Astrocyte (in vitro differentiated cells and primary cell): ENCODE results near the gene SLC16A1.

Experiments used
- EZH2 ChIP-seq: IDR thresholded peaks from 2 replicates; pipeline ENCODE4 v1.6.1; 2012; ENCODE audit warnings: mild to moderate bottlenecking, low read length, inconsistent platforms; ENCODE audit not compliant: insufficient read depth
- TF ChIP-seq, protein P1 (sequence below): IDR thresholded peaks from 2 replicates; pipeline ENCODE4 v1.5.1; 2011; ENCODE audit warnings: low read depth, mild to moderate bottlenecking, inconsistent platforms, low read length, moderate library complexity; ENCODE audit not compliant: insufficient read depth

DNA sequence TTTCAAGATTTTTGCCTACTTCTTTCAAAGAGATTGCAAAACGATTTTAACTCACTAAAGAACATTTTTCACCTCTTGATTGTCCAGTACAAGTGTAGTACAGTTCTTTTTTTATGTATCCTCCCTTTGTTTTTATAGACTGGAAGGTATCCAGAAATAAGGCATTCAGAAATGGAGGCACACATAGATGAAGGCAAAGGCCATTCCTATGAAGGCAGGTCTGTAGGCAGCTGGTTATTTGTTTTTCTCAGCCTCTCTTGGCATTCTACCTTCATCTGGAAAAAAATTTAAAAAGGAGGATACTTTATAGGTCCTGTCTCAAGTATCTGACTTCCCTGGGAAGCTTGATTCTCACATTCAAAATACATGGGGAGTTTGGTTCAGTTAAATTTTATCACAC is 18.6 kb upstream of the SLC16A1 start:
- TF ChIP-seq, protein P1, sequence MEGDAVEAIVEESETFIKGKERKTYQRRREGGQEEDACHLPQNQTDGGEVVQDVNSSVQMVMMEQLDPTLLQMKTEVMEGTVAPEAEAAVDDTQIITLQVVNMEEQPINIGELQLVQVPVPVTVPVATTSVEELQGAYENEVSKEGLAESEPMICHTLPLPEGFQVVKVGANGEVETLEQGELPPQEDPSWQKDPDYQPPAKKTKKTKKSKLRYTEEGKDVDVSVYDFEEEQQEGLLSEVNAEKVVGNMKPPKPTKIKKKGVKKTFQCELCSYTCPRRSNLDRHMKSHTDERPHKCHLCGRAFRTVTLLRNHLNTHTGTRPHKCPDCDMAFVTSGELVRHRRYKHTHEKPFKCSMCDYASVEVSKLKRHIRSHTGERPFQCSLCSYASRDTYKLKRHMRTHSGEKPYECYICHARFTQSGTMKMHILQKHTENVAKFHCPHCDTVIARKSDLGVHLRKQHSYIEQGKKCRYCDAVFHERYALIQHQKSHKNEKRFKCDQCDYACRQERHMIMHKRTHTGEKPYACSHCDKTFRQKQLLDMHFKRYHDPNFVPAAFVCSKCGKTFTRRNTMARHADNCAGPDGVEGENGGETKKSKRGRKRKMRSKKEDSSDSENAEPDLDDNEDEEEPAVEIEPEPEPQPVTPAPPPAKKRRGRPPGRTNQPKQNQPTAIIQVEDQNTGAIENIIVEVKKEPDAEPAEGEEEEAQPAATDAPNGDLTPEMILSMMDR: no peak
- no peak for TF ChIP-seq EZH2
